Osteocyte (in vitro differentiated cells): ENCODE results near the gene SART3. TPM values are rescaled to one million over a fixed set of nuclear protein-coding genes. Genes with fewer than 3 reads are reported as not detected.

Source experiments
- DNase-seq: peaks from one replicate; pipeline ENCODE4 v3.0.0; 2021; ENCODE audit warnings: mixed read lengths; ENCODE audit not compliant: unreplicated experiment; ENCODE audit errors: extremely low spot score
- H3K27ac Mint-ChIP-seq: one replicate; pipeline ENCODE4 v1.8.0; 2021; ENCODE audit warnings: mild to moderate bottlenecking, mixed read lengths; ENCODE audit not compliant: unreplicated experiment
- H3K27me3 Mint-ChIP-seq: one replicate; pipeline ENCODE4 v1.8.0; 2021; ENCODE audit warnings: mixed read lengths; ENCODE audit not compliant: unreplicated experiment
- H3K36me3 Mint-ChIP-seq: one replicate; pipeline ENCODE4 v1.8.0; 2021; ENCODE audit warnings: mixed read lengths; ENCODE audit not compliant: unreplicated experiment
- H3K4me1 Mint-ChIP-seq: one replicate; pipeline ENCODE4 v1.8.0; 2021; ENCODE audit warnings: mixed read lengths; ENCODE audit not compliant: unreplicated experiment
- H3K4me3 Mint-ChIP-seq: one replicate; pipeline ENCODE4 v1.8.0; 2021; ENCODE audit warnings: mild to moderate bottlenecking, moderate library complexity, mixed read lengths; ENCODE audit not compliant: unreplicated experiment
- H3K9me3 Mint-ChIP-seq: one replicate; pipeline ENCODE4 v1.8.0; 2021; ENCODE audit warnings: mixed read lengths; ENCODE audit not compliant: unreplicated experiment
- total RNA-seq: library from RNA; stranded (reverse); gene quantifications from 2 replicates; pipeline ENCODE4 v1.2.1, GENCODE V29; 2021
- TF ChIP-seq, protein P1 (sequence below): fragments of 200-600 bp; sonication (generic); IDR thresholded peaks from 2 replicates; pipeline ENCODE4 v1.5.0; 2021; ENCODE audit warnings: antibody characterized with exemption, mild to moderate bottlenecking, moderate library complexity

Gene SART3
- total RNA-seq, 1 donor from 2014 or later: 47.2 TPM

- TF ChIP-seq, protein P1, sequence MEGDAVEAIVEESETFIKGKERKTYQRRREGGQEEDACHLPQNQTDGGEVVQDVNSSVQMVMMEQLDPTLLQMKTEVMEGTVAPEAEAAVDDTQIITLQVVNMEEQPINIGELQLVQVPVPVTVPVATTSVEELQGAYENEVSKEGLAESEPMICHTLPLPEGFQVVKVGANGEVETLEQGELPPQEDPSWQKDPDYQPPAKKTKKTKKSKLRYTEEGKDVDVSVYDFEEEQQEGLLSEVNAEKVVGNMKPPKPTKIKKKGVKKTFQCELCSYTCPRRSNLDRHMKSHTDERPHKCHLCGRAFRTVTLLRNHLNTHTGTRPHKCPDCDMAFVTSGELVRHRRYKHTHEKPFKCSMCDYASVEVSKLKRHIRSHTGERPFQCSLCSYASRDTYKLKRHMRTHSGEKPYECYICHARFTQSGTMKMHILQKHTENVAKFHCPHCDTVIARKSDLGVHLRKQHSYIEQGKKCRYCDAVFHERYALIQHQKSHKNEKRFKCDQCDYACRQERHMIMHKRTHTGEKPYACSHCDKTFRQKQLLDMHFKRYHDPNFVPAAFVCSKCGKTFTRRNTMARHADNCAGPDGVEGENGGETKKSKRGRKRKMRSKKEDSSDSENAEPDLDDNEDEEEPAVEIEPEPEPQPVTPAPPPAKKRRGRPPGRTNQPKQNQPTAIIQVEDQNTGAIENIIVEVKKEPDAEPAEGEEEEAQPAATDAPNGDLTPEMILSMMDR: no peak
- Mint-ChIP-seq H3K27ac (no peak overlapping the region), H3K4me3 (no peak overlapping the region), H3K4me1 (peaks cover 11% of the 10 kb centered on the region), H3K27me3 (no peaks in the 10 kb centered on the region), H3K36me3 (no peaks in the 10 kb centered on the region), H3K9me3 (no peaks in the 10 kb centered on the region)
- no peak for DNase-seq
Observed at GRCh38 chr12:108596854-108597558, 36.0 kb upstream of the SART3 start.

- H3K27ac Mint-ChIP-seq: no peak overlapping the region
- no peak for DNase-seq
- no peaks in the 10 kb centered on the region for H3K27me3 Mint-ChIP-seq
- TF ChIP-seq, protein P1: no peak
- H3K4me3 Mint-ChIP-seq: no peak overlapping the region
- no peaks in the 10 kb centered on the region for H3K9me3 Mint-ChIP-seq
- peaks cover 14% of the 10 kb centered on the region for H3K4me1 Mint-ChIP-seq
- H3K36me3 Mint-ChIP-seq: no peaks in the 10 kb centered on the region
Observed at GRCh38 chr12:108595711-108596647, 35.0 kb upstream of the SART3 start.

- H3K4me1 Mint-ChIP-seq: peaks cover 14% of the 10 kb centered on the region
- DNase-seq: no peak
- TF ChIP-seq, protein P1: no peak
- no peaks in the 10 kb centered on the region for H3K9me3 Mint-ChIP-seq
- no peak overlapping the region for H3K4me3 Mint-ChIP-seq
- H3K27me3 Mint-ChIP-seq: no peaks in the 10 kb centered on the region
- no peaks in the 10 kb centered on the region for H3K36me3 Mint-ChIP-seq
- H3K27ac Mint-ChIP-seq: no peak overlapping the region
Observed at GRCh38 chr12:108594960-108595710, 34.2 kb upstream of the SART3 start.

DNA sequence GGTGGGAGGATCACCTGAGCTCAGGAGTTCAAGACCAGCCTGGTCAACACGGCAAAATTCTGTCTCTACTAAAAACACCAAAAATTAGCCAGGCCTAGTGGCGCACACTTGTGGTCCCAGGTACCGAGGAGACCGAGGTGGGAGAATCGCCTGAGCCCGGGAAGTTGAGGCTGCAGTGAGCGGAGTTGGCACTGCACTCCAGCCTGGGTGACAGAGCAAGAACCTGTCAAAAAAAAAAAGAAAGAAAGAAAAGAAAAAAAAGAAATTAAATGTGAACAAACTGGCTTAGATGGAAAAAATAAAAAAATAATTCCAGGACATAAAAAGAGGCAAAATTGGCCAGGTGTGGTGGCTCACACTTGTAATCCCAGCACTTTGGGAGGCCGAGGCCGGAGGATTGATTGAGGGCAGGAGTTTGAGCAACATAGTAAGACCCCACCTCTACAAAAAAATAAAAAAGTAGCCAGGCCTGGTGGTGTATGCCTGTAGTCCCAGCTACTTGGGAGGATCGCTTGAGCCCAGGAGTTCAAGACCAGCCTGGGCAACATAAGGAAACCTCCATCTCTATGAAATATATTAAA lies 33.4 kb upstream of the SART3 start:
- no peaks in the 10 kb centered on the region for H3K9me3 Mint-ChIP-seq
- no peak overlapping the region for H3K27ac Mint-ChIP-seq
- peaks cover 20% of the 10 kb centered on the region for H3K4me1 Mint-ChIP-seq
- H3K36me3 Mint-ChIP-seq: no peaks in the 10 kb centered on the region
- TF ChIP-seq, protein P1: no peak
- no peak overlapping the region for H3K4me3 Mint-ChIP-seq
- DNase-seq: no peak
- H3K27me3 Mint-ChIP-seq: no peaks in the 10 kb centered on the region
